Inflammatory macrophage treated with lipopolysaccharide for 1 hour (primary cell): ENCODE measurements around the gene SNIP1.
"Not testable (repeated sequence)": the region's sequence is repeated elsewhere in the genome, so short reads cannot be mapped to it uniquely, and the experiment has no call there.

Source experiments
- DNase-seq, 2 donors: peaks; one replicate each; pipeline ENCODE4 v3.0.0-alpha.2; 2020 to 2022

SNIP1 gene, protein sequence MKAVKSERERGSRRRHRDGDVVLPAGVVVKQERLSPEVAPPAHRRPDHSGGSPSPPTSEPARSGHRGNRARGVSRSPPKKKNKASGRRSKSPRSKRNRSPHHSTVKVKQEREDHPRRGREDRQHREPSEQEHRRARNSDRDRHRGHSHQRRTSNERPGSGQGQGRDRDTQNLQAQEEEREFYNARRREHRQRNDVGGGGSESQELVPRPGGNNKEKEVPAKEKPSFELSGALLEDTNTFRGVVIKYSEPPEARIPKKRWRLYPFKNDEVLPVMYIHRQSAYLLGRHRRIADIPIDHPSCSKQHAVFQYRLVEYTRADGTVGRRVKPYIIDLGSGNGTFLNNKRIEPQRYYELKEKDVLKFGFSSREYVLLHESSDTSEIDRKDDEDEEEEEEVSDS

DNA sequence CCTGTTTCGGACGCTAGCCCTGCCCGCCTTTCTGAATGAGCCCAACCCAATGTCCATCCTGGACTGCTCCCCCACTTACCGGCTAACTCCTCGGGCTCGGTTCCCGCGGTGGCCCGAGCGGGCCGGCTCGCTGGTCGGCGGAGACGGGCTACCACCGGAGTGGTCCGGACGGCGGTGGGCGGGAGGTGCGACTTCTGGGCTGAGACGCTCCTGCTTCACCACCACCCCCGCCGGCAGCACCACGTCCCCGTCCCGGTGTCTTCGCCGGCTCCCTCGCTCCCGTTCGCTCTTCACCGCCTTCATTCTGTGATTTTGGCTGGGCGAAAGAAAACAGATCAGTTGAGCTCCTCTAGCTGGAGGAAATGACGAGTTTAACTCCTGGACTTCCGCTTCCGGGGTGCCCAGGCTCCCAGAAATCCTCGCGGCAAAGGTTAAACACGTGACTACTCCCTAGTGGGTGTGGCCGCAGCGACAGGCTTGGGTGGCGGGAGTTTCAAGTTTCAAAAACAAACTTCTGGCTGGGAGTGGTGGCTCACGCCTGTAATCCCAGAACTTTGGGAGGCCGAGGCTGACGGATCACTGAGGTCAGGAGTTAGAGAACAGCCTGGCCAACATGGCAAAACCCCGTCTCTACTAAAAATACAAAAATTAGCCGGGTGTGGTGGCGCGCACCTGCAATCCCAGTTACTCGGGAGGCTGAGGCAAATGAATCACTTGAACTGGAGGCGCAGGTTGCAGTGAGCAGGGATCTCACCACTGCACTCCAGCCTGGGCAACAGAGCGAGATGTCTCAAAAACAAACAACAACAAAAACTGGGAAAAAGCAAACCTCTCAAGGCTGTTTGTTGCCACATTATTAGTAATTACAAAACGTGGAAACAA is at the start of gene SNIP1:
Gene SNIP1, minus strand, starts transcription at position 367 of the 882 bp plus-strand sequence. Its CDS starts 64 bp downstream, at position 303.
- DNase-seq, result peak; percentile 93 to 95

DNA sequence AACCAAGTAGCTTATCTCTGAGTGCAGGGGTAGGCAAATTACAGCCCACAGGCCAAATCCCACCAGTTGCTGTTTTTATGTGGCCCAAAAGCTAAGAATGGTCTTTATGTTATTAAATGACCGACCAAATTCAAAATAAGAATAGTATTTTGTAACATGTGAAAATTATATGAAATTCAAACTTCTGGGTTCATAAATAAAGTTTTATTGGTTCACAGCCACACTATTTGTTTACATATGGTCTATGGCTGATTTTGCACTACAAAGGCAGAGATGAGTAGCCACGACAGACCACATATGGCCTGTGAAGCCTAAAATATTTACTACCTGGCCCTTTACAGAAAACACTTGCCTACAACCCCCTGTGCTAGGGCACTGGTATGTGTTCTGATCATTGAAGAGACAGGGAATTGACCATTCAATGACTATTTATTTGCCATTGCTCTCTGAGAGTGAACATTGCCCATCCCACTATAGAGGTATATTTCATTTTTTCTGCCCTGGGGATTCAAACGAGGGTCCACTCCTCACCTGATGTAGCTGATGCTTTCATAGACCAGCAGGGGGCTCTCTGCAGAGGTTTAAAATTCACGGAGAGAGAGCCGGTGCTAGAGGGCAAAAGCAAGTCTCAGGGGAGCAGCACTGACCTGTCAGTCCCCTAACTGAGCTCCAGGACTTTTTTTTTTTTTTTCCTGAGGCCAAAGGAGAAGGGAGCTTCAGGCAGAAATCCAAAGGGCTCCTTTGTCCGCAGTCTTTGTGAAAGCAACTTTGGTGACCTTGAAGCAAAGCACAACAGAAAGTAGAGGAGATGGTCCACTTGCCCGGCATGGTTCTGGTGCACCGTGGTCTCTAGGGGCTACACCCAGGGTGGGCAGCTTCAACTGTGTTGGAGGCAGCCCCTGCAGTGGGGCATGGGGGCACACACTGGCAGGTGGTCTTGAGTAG is 48.9 kb upstream of the SNIP1 start:
- DNase-seq, result peak; percentile 31 to 54

DNA sequence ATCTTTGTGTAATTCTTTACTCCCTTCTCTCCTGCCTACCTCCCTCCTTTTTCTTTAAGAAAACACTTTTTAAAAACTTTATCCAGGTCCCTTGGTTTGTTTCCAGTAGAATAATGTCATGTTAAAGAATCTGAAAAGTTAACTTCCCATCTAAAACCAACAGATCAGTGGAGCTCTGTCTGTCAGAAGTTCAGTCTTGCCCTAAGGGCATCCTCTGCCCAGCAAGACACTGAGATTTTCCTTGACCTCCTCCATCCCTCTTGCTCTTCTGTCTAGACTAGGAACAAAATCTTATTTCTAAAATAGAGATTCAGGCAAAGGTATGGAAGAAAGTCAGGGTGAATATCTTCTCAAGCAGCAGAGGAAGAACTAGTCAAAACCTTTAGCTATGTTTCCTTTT is 47.3 kb upstream of the SNIP1 start:
- no peak for DNase-seq

DNA sequence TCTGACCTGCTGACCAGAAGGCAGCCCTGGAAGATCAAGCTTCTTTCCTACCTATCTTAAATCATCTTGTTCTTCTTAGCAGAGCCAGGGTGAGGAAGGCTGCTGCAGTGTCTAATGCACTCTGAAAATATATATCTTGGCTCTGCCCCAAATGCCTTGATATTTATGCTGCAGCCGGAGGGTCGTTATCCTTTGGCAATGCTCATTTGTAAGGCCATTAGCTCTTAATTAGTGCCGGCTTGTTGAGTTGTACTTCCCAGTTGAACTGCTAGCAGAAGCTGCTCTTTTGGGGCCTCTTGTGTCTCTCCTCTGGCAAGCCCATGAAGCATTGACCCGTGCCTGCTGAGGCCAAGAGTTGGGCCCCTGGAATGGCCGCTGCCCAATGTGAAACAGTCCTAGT is 45.8 kb upstream of the SNIP1 start:
- DNase-seq, result no peak

GRCh38 chr1:37596182-37596667 is 42.1 kb upstream of the SNIP1 start:
- no peak for DNase-seq

GRCh38 chr1:37595440-37596181 is 41.5 kb upstream of the SNIP1 start, which contains the start of gene GNL2:
GNL2 (minus strand) TSS chr1:37595937; CDS start chr1:37595822, 115 bp downstream.
- peak; percentile 96 to 99 for DNase-seq

GRCh38 chr1:37593726-37594125 is 39.6 kb upstream of the SNIP1 start:
- DNase-seq, result no peak

GRCh38 chr1:37588939-37589338 is 34.8 kb upstream of the SNIP1 start:
- no peak for DNase-seq

DNA sequence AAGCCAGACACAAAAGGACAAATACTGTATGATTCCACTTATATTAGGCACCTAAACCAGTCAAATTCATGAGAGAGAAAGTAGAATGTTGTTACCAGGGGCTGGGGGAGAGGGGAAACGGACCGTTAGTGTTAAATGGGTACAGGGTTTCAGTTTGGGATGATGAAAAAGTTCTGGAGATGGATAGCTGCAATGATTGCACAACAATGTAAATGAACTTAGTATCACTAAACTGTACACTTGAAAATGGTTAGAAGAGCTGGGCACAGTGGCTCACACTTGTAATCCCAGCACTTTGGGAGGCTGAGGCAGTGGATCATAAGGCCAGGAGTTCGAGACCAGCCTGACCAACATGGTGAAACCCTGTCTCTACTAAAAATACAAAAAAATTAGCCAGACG is 30.5 kb upstream of the SNIP1 start:
- DNase-seq, result not testable (repeated sequence)

GRCh38 chr1:37575692-37576091 is 21.6 kb upstream of the SNIP1 start:
- no peak for DNase-seq

- DNase-seq, result no peak
These were observed 20.9 kb upstream of the SNIP1 start for GRCh38 chr1:37574834-37575480.

DNA sequence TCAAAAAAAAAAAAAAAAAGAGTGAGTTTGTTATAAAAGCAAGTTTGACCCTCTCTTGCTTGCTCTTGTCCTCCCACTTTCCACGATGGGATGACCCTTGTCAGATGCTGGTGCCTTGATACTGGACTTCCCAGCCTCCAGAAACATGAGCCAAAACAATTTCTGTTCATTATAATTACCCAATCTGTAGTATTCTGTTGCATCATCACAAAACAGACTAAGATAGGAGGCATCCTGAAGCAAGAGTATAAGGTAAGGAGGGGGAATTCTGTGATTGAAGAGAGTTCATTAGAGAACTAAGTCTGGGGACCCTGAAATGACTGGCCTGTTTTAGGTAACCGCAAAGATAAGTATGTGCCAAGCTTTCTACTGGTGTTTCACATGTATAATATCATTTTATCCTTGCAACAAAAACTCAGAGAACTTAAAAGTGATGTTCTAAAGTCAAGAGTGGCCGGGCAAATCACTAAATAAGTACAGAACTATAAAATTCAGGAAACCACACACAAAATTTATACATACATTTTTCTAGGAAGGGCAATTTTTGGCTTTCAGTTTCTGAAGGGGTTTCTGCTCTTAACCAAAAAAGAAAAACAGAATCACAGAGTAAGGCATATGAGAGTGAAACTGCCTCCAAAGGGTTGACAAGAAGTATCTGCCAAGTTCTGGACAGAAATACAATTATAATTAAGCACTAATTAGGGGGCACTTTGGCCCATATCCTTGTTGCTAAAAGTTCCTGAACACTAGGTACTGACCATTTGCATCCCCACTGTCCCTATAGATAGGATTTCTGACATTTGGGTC is 16.6 kb upstream of the SNIP1 start:
- DNase-seq, result no peak

DNA sequence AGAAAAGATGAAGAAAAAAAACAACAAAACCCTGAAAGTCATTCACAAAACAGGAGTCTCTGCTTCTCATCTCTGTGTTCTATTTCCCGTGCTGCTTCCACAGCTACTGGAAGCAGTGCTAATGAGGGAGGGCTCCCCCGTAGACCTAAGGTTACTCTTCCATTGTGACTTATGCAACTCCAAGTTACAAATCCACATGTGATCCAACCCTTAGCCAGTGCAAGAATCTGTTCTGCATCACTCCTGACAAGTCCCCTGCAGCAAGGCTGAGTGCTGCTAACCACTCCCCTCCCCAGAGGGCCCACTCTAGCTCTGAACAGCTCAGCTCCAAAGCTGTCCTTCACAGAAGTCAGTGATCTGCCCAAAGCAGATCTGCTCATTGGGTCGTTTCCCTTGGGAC is 12.9 kb upstream of the SNIP1 start:
- no peak for DNase-seq

- DNase-seq, result no peak
These were observed 10.8 kb upstream of the SNIP1 start for GRCh38 chr1:37564892-37565291.

DNA sequence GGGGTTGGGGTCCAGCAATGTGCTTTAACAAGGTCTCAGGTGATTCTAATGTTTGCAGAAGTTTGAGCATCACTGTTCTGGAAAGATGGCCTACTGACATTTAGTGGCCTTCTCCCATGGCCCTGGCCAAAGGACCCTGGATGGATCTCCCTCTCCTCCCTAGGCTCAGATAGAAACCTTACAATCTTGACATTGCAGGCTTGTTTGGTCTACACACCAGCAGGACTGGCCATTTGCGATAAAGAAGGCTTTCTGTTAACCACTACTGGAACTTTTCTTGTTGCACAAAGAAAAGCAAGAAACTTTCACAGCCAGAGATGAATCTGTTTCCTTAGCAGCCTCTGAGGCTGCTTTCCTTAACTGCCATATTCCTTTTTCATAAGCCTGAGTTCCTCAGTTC is 8.9 kb upstream of the SNIP1 start:
- DNase-seq, result no peak

DNA sequence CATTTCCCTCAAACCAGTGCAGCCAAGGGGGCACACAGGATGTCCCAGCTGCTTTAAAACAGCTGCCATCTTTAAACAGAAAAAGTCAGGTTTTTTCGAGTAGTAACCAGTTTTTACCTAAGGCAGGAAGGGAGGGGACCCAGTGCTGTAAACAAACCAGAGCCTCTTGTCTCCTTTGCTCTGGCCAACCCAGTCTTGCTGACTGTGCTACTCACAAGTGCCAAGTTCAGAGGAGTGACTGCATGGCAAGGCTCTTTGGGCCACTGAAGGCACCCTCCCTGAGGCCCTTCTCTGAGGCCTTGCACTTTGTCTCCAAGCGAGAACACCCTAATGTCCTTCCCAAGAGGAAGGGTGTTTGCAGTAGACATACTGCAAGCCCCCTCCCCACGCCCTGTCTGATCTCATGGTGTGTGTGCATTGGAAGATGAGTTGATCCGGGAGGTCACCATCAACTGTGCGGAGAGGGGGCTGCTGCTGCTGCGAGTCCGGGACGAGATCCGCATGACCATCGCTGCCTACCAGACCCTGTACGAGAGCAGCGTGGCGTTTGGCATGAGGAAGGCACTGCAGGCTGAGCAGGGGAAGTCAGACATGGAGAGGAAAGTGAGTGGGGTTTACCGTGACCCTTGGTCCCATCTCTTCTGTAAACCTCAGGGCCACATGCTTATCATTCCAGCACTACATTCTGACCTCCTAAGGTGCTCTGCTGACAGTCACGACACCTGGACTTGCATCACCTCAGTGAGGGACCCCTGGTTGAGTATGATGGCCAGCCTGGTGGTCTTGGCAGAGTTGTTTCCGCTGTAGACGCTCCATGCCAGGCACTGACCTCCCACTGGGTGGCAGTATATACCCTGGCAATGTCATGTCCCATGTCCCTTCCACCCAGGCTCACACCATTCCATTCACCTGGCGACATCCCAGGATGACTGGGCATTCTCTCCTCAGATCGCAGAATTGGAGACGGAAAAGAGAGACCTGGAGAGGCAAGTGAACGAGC is 7.3 kb upstream of the SNIP1 start:
- DNase-seq, result peak in 1 of 2 donors; percentile 4

GRCh38 chr1:37560401-37561132 is 6.5 kb upstream of the SNIP1 start:
- no peak for DNase-seq

GRCh38 chr1:37559957-37560379 is 5.9 kb upstream of the SNIP1 start:
- DNase-seq, result not testable (repeated sequence)
